Sigmoid colon (tissue), 4 donors: Measurements from ENCODE around the gene CYP1A1.

ENCODE experiments used
- EP300 ChIP-seq, 4 donors: sonication (generic); formaldehyde crosslinking; IDR thresholded peaks; one replicate each; pipeline ENCODE4 v1.6.1; 2017; ENCODE audit warnings: antibody characterized with exemption in 4 of 4
- POLR2A ChIP-seq, 2 donors: fragments of 450-650 bp; IDR thresholded peaks; one replicate each; pipeline ENCODE4 v1.6.1; 2016; ENCODE audit warnings: antibody characterized with exemption in 2 of 2, mild to moderate bottlenecking in 2 of 2, moderate library complexity in 2 of 2
- POLR2AphosphoS5 ChIP-seq, 4 donors: sonication (generic); formaldehyde crosslinking; IDR thresholded peaks; one replicate each; pipeline ENCODE4 v1.6.1; 2017; ENCODE audit warnings: antibody characterized with exemption in 4 of 4
- TF ChIP-seq, protein P1 (sequence below), 4 experiments: fragments of 450-650 bp in 3 of 4; fragments of 200-600 bp in 1 of 4; IDR thresholded peaks; one replicate each; pipeline ENCODE4 v1.5.1; 2016 to 2019; ENCODE audit warnings: antibody characterized with exemption in 4 of 4, mild to moderate bottlenecking in 3 of 4, moderate library complexity in 2 of 4

DNA sequence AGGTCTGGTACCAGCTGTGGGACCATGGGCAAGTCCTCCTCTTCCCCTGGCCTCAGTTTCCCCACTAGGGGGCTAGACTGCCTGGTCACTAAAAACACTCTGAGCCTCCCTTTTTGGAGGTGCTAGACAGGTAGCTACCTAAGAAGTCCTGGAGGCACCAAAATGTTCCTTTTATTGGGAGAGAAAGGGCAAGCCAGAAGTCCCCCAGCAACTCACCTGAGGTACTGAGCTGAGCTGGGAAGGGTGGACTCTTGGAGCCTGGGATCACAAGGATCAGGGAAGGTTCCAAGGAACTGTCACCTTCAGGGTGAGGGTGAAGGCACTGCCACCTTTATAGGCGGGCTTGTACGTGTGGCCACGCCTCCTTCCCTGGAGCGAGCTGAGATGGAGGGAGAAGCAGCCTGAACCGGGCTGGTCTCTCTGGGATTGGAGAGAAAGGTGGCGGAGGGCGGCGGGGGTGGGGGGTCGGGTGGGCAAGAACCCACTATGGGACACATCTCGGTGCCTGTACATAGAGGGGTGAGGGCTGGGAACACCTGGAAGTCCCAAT is at the start of gene CYP1A1:
- TF ChIP-seq, protein P1, sequence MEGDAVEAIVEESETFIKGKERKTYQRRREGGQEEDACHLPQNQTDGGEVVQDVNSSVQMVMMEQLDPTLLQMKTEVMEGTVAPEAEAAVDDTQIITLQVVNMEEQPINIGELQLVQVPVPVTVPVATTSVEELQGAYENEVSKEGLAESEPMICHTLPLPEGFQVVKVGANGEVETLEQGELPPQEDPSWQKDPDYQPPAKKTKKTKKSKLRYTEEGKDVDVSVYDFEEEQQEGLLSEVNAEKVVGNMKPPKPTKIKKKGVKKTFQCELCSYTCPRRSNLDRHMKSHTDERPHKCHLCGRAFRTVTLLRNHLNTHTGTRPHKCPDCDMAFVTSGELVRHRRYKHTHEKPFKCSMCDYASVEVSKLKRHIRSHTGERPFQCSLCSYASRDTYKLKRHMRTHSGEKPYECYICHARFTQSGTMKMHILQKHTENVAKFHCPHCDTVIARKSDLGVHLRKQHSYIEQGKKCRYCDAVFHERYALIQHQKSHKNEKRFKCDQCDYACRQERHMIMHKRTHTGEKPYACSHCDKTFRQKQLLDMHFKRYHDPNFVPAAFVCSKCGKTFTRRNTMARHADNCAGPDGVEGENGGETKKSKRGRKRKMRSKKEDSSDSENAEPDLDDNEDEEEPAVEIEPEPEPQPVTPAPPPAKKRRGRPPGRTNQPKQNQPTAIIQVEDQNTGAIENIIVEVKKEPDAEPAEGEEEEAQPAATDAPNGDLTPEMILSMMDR (IDR thresholded peaks at IDR 0.05) = no peak
- no peak for TF ChIP-seq POLR2AphosphoS5 (IDR thresholded peaks at IDR 0.05)
- no peak for TF ChIP-seq POLR2A (IDR thresholded peaks at IDR 0.05)
- TF ChIP-seq EP300 (IDR thresholded peaks at IDR 0.05) = no peak
